Islet of Langerhans (tissue), 1 donor: Measurements from ENCODE around the gene ZBTB44.
"Not testable (repeated sequence)": the region's sequence is repeated elsewhere in the genome, so short reads cannot be mapped to it uniquely, and the experiment has no call there.

Source experiments
- FAIRE-seq: peaks from one replicate; lab custom pipeline; 2011; peaks lifted over from hg19 to GRCh38; lab: Jason Lieb, UNC

The ZBTB44 gene

DNA sequence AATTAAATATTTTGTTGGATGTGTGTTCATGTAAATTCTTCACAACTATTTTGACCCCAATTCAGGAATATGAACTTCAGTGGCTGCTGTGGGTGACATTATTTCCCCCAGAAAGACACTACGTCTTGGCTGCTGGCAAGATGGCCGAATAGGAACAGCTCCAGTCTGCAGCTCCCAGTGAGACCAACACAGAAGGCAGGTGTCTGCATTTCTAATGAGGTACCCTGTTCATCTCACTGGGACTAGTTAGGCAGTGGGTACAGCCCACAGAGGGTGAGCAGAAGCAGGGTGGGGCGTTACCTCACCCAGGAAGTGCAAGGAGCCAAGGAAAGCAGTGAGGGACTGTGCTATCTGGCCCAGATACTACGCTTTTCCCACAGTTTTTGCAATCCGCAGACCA, 65.3 kb downstream of the ZBTB44 start:
- no peak for FAIRE-seq

- FAIRE-seq = no peak
Observed at GRCh38 chr11:130247319-130247718, 67.4 kb downstream of the ZBTB44 start.

- FAIRE-seq = no peak
Observed at GRCh38 chr11:130246738-130247137, 68.0 kb downstream of the ZBTB44 start.

GRCh38 chr11:130246270-130246669, 68.4 kb downstream of the ZBTB44 start:
- FAIRE-seq = no peak

DNA sequence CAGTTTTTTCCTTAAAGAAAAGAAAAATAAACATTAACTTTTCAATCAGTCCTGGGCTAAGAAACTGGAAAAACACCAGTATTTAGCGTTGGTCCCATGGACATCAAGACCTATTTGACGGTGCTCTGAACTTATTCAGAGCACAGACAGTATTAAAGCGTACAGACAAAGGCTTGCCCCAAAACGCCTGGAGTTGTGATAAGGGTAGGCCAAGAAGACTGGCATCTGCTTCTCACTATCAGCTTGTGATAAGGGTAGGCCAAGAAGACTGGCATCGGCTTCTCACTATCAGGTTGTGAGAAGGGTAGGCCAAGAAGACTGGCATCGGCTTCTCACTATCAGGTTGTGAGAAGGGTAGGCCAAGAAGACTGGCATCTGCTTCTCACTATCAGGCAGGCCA, 69.3 kb downstream of the ZBTB44 start:
- FAIRE-seq = not testable (repeated sequence)

DNA sequence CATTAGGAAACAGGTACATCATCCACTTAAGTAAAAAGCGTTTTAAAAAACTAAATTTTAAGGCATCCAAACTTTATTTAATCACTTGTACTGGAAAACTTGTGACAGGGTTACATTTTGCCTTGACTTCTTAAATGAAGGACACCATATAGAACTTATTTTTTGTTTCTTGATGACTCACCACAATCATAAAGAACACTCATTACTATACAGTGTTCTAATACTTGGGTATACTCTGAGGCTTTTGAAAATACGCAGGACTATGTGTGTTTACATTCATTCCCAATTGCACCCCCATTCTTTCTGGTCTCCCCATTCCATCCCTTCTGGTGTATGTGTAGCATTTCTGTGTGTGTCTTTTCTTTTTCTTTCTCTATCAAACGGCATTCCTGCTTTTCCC, 69.9 kb downstream of the ZBTB44 start:
- no peak for FAIRE-seq

DNA sequence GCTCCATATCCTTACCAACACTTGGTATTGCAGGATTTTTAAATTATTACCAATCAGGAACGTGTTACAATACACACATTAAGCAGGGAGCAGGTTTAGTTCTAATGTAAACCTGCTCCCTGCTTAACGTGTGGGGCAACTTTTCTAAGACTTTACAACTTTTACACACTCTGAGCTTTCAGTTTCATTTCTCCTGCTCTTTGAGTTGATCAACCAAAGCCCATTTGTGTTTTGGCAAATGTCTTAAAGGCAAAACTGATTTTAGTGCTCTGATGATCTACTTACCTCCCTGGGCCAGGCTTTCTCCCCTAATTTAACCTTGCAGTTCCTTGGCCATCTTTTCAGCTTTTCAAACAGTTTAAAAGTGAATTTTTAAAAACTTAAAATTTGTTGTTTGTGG, 70.9 kb downstream of the ZBTB44 start:
- FAIRE-seq = no peak

- peak; percentile 49 for FAIRE-seq
Observed at GRCh38 chr11:130241713-130242112, 73.0 kb downstream of the ZBTB44 start.

DNA sequence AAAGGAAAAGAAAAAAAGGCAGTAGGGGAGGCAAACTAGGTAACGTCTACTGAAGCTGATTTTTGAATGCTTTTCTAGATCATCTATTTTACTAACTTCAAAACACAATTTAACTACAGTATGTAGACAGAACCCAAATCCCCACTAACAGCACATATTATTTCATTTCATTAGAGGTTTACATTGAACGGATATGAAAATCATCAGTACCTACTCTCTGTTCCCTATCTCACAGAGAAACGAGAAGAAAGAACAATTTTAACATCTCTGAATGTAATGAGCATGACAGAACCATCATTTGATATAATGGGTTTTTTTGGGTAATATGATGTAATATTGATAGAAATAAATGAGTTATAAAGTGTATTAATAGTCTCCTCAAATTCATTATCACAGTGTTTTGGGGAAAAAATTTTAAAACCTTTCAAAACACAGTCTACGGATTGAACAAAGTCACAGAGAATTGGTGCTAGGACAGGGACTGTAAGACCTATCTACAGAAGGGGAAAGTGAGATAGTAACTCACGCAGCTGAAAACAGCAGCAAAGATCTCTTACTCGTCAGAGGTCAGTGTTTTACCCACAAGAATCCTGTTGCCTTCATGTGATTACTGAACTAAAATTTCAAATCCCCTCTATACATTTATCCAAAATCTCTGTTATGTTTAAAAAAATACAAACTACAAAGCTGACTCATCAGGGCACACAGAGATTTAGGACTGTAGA, 77.3 kb downstream of the ZBTB44 start:
- no peak for FAIRE-seq

DNA sequence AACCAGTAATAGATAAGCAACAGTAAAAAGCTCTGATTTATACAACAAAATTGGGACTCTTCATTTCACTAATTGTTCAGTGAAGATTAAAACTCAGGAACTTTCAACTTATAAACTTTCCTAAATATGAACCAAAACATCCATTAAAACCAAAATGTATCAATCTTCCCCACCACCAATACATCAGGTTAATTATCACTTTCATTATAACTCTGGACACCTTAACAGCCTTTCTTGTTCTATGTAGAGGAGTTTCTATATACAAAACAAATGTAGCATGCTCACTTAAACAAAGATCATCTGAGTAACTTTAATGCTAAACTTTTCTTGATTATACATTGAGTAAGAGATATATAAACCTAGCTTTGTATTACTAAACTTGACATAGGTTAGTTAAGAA, 80.4 kb downstream of the ZBTB44 start:
- no peak for FAIRE-seq

GRCh38 chr11:130233888-130234287, 80.8 kb downstream of the ZBTB44 start:
- FAIRE-seq = not testable (repeated sequence)

- FAIRE-seq = peak; percentile 47
Observed at GRCh38 chr11:130233486-130233885, 81.2 kb downstream of the ZBTB44 start.

GRCh38 chr11:130227373-130227772, 87.3 kb downstream of the ZBTB44 start:
- no peak for FAIRE-seq

GRCh38 chr11:130223291-130223971, 91.3 kb downstream of the ZBTB44 start:
- FAIRE-seq = no peak

DNA sequence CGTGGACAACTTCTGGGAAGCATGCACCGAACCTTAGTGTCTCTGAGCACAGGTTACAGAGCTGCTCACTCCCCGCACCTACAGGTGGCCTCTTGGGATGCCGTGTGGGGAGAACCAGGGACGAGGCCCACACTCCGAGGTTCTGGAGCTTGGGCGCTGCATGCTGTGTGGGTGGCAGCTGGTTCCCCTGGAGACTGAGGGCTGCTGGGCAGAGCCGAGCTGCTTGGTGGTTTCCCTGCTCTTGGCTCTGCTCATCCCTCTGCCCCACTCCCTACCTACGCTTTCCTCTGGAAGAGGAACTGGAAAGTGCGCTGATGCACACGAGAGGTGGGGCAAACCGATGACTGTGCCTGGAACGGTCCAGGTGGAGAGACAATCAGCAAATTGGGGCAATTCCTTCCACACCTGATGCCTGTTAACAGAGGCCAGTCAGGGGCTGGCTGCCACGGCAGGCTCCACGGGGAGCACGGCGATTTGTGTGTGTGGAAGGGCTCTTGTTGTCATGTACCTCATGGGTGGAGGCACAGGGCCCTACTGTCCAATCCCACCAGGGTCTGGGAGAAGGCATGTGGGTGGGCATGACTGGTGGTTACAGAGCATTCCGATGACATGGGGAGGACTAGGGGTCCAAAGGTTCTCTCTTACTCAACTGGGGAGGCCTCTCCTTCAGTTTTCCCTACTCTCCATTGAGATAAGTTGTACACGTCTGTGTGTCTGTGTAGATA, 94.2 kb downstream of the ZBTB44 start:
- no peak for FAIRE-seq

DNA sequence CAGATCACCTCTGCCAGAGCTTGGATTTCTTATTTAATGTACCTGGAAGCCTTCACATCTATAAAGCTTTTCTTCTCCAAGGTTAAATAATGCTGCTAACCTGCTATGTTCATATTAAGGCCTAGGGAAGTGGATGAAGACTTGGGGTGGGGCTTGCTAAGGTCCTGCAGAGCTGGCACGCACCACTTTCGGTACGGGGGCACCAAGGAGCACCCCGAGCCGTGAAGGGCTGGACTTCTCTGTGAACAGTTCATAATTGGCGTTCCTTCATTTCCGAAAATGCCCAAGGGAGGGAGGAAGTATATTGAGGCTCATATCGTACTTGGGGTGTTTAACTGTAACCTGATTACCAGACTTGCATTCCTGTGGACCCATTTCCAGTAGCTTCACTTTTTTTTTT, 95.6 kb downstream of the ZBTB44 start:
- FAIRE-seq = no peak

DNA sequence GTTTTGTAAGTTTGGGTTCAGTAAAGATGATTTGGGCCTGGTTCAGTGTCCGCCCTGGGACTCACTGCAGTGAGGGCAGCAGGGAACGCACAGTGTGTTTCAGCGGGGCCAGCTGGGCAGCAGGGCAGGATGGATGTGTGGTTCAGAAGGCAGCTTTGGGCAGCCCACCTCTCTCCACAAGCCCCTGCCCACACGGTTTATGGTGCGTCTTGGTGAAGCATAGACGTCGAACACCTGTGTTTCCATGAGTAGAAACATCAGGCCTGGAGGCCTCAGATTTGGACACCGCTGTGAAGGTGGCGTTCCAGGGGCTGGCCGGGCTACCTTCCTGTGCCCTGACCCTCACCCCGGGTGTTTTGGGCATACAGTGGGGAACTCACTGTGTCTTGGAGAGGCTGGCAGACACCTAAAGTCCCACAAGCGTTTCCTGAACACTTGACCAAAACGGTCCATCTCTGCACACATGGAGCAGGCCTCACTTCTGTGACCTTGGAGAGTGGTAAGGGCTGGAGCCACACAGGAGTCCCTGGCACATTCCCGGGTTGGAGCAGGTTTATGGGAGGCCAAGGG, 96.1 kb downstream of the ZBTB44 start:
- no peak for FAIRE-seq

DNA sequence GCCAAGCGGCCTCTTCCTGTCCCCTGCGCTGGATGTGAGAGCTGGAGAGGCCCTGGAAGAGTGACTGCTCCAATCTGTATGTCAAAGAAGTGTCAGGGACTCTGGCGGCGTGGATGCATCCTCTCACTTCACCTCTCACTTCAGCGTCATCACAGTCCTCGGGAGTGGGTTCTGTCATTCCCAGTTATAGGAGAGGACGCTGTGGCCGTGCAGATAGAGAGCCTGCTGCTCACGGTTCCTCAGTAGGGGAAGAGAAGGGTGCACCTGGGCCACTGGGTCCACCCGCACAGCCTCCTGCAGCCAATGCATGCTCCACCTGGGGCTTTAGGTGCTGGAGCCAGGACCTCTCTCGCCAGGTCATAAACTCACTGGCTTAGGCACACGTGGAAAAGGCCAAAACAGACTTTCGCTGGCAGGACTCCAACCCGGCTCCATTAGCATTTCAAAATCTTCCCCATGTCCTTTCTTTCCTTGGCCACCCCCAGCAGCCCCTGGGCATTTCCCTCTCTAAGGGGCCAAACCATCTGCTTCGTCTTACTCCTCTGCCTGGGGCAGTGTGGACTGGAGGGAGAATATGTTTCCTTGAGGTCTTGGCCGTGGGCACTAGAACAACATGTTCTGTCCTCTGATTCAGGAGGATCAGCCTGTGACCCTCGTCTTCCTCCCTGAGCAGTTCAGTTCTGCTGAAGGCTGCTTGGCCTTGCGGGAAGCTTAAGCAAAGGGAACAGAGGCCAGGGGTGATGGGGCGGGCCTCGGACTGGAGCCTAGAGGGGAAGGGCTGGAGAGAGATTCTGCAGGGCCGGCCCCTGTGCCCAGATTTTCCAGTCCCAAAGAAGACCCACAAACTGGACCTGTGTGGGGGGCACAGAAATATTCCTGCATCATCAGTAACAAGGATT, 97.3 kb downstream of the ZBTB44 start:
- FAIRE-seq = no peak

GRCh38 chr11:130216591-130217132, 98.1 kb downstream of the ZBTB44 start:
- no peak for FAIRE-seq

- FAIRE-seq = no peak
Observed at GRCh38 chr11:130216221-130216550, 98.5 kb downstream of the ZBTB44 start.

DNA sequence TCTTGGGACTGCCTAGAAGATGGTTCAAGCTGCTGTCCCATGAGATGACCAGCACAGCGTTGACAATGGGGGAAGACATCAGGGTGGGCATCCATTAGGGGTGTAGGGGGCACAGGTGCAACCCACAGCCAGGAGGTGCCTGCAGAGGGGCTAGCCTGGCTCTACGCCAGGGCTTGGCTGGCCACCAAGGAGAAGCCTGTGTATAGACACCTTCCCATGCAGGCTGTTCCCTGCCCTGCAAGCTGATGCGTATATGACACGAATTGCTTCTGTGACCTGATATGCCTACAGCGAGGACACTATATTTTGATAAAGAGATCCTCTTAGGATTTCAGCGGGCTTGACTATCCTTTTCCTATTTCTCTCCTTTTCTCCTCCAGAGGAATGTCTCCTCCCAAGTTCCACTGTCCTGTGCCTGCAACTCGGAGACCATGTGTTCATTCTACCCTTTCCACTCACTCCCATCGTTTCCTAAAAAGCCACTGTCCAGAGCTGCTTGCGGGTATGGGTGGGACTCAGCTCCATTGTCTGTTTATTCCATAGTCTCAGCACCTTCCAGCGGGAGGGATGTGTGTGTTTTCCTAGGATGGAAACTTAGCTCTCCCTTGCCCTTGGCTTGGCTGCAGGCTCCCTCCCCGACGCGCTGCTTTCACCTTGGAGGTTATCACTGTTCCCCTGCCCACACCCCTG, 99.0 kb downstream of the ZBTB44 start:
- FAIRE-seq = no peak
